HG03520 (cell line): ENCODE measurements around the gene NFATC1.

Source experiments
- ATAC-seq: cut with Tn5 transposase; IDR thresholded peaks from one replicate; pipeline ENCODE4 v1.9.1; 2021; ENCODE audit warnings: mild to moderate bottlenecking, moderate library complexity; ENCODE audit not compliant: unreplicated experiment

Gene NFATC1

DNA sequence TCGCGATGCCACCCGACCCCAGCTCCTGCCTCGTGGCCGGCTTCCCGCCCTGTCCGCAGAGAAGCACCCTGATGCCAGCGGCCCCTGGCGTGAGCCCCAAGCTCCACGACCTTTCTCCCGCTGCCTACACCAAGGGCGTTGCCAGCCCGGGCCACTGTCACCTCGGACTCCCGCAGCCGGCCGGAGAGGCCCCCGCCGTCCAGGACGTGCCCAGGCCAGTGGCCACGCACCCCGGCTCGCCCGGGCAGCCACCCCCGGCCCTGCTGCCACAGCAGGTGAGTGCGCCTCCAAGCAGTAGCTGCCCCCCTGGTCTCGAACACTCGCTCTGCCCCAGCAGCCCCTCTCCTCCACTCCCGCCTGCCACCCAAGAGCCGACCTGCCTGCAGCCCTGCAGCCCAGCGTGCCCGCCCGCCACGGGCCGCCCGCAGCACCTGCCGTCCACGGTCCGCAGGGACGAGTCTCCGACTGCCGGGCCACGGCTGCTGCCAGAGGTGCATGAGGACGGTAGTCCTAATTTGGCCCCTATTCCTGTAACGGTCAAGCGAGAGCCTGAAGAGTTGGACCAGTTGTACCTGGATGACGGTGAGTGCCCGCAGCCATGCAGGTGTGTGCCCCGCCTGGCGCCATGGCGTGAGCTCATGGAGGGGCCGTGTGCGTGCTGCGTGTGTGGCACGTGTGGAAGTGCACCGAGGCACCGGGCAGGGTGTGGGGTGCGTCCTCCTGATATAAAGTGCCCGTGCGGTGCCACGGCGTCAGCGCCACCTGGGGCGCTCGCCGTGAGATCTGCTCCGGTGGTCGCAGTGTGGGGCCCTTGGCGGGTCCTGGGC lies 90.8 kb downstream of the NFATC1 start:
- no peak for ATAC-seq

DNA sequence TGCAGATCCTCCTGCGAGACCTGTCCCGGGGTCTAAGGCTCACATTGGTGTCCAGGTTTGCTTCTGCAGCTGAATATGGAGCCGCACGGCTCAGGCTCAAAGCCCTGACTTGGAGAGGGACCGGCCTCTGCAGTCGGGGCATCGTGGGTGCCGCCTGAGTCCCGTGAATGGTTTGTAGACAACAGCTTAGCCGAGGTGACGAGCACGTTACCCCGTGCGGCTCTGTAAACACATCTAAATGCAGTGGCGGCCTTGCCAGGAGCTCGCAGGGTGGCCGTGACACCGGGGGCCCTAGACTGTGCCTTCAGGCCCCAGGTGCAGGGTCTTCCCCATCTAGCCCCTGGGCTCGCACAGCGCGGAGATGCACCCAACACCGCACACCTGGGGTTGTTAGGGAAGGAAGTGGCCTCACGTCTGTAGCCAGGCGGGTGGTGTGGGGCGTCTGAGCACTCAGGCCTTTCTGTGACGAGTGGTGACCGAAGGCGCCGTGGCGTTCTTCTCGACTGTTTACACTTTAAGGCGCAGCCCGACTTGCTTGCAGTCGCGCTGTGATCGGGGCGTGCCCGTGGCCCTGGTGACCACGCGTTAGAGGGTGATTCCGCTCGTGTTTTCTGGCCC lies 91.6 kb downstream of the NFATC1 start:
- no peak for ATAC-seq

DNA sequence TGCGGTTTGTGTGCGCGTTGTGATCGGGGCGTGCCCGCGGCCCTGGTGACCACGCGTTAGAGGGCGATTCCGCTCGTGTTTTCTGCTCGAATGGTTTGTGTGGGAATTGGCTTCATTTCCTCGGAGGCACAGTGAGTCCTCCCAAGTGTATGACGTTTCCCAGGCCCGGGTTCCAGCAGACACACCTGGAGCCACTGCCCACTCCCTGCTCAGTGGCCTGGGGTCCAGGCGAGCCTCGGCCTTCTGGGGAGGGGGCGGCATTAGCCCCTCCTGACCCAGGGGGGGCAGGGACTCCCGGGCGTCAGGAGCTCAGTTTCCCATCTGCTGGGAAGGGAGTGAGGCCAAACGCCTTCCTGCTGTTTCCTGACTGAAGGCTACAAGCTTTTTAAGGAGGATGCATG lies 92.1 kb downstream of the NFATC1 start:
- ATAC-seq: no peak

DNA sequence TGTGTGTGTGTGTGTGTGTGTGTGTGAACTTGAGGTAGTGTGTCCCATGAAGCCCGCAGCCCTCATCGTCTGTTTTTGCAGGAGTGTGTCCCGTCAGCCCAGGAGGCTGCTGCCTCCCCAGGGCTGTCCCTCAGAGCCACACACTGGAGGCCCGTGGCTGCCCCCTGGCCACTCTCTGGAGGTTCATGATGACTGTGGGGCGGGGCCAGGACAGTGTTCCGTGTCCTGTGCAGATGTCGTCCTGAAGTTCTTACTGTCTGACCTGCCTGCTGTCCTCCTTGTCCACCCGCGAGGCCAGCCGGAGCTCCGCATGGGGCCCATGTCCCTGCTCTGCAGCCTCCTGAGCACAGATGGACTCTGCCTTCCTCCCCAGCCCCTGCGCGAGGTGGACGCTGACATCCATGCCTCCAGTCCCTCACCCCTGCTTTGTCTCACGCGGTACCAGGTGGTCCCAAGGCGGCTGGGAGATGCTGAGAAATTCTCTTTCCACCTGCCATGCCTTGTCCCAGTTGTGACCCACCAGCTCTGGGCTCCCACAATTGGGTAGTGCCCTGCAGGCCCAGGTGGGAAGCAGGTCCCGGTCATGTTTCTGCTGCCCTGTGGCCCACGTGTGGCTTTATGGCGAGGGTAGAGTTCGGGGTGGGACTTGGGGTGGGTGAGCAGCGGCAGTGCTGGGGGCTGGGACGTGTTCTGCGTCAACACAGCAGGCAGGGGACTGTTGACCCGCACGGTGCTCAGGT lies 92.8 kb downstream of the NFATC1 start:
- ATAC-seq: no peak

DNA sequence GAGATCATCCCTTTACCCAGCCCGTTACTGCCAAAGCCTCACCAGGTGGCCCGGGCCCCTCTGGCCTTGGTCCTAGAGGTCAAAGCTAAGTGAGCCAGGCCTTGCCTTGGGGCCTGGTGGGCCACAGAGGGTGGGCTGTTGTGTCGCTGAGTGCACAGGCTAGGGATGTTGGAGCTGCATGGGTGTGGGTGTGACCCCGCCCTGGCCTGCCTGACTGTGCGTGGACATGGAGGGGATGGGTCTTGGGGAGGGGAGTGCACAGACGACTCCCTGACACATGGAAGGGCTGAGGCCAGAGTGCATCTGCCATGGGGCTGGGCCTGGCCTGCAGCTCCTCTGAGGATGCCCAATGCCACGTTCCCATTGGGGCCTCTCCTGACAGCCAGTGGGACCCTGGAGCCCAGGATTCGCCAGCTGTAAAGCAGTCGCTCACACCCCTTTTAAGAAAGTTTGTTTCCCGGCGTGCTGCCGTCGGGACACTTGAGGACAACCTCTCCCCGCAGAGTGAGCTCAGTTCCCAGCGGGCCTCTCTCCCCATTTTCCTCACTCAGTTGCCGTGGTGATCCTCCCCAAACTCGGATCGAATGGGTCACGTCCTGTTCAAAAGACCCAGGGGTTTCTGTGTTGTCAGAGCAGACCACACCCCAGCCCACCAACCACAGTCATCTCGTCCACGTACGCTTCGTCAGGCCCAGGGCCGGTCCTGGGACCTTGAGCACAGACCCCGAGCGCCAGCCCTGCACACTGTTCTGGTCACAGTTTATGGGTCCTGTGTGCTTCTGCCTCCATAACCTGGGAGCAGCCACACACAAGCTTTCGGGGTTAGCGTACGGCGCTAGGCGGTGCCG lies 93.5 kb downstream of the NFATC1 start:
- ATAC-seq: no peak

DNA sequence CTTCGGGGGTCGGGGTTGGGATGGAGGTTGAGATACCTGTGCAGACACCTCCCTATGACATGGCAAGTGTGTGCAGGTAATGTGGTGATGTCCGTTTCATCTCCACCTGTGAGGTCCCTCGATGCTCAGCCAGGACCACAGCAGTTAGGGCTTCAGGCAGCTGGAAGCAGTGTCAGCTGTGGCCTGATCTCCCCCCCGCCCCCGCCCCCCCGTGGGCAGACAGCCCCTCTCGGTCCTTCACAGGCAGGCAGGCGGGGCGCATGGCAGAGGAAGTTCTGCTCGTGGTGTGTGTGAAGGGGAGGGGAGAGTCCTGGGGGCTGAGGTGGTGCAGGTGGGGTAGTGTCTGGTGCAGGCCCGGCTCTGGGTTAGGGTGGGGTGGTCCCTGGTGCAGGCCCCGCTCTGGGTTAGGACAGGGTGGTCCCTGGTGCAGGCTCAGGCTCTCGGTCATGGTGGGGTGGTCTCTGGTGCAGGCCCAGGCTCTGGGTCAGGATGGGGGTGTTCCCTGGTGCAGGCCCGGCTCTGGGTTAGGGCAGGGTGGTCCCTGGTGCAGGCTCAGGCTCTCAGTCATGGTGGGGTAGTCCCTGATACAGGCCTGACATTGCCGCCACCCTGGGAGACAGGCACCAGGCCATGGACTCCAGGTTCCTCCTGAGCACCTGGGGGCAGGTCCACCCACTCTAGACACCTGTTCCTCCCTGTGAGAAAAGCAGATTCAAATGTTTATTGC lies 94.3 kb downstream of the NFATC1 start:
- ATAC-seq: no peak

GRCh38 chr18:79490626-79491041 lies 94.9 kb downstream of the NFATC1 start:
- ATAC-seq: no peak

GRCh38 chr18:79491081-79491551 lies 95.4 kb downstream of the NFATC1 start:
- ATAC-seq: no peak

DNA sequence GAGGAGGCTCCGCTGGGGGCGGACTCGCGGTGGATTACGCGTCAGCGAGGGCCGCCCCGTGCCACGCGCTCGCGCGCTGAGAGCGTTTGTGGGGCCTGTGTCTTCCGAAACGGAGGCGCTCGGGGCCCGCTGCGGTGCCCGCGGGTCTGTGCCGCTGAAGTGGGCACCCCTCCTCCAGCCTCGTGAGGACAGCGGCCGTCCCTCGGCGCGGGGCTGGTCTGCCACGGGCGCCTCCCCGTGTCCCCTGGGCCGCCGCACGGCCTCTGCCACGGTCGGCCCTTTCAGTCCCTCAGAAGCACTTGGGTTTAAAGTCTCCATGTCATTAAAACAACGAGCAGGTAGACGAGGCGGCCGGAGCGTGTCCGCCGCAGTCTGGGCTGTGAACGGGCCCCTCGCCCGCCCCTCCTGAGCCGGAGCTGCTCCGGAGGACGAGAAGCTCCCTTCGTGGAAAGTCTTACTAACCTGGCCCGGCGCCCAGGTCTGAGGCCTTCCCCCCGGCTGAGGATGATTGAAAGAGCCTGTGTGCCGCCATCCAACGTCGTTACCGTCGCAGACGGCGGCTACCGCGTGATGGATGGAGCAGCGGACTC lies 97.6 kb downstream of the NFATC1 start:
- ATAC-seq: no peak

DNA sequence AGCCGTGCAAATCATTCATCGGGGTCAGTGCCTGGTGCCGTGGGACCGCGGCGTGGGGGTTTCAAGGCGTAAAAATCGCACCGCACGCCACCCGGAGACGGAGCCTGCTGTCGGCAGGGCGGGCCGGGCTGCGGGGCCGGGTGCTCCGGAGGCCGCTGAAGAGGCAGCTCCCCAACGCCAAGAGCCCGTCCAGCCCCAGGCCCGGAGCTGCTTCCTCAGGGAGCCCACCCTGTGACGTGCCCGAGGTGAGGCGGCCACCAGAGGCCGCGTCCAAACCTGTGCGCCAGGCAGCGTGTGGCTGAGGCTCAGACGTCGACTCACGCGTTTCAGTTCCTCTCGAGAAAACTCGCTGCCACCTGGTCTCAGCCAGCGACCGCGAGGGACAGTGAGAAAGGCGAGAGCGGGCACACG lies 98.1 kb downstream of the NFATC1 start:
- no peak for ATAC-seq

- no peak for ATAC-seq
These were observed 99.2 kb downstream of the NFATC1 start for GRCh38 chr18:79494936-79495335.

DNA sequence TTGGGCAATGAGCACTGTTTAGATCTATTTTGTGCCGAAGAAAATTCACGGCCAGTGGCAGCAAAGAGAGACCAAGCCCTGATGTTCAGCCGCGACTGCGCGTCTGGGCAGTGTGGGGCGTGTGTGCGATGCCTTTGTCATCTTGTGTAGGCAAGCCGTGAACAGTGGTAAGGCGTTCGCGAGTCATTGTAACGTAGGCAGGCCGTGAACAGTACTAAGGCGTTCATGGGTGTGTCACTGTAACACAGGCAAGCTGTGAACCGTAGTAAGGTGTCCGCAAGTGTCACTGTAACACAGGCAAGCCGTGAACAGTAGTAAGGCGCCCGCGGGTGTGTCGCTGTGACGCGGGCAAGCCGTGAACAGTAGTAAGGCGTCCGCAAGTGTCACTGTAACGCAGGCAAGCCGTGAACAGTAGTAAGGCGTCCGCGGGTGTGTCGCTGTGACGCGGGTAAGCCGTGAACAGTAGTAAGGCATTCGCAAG lies 99.9 kb downstream of the NFATC1 start:
- no peak for ATAC-seq

DNA sequence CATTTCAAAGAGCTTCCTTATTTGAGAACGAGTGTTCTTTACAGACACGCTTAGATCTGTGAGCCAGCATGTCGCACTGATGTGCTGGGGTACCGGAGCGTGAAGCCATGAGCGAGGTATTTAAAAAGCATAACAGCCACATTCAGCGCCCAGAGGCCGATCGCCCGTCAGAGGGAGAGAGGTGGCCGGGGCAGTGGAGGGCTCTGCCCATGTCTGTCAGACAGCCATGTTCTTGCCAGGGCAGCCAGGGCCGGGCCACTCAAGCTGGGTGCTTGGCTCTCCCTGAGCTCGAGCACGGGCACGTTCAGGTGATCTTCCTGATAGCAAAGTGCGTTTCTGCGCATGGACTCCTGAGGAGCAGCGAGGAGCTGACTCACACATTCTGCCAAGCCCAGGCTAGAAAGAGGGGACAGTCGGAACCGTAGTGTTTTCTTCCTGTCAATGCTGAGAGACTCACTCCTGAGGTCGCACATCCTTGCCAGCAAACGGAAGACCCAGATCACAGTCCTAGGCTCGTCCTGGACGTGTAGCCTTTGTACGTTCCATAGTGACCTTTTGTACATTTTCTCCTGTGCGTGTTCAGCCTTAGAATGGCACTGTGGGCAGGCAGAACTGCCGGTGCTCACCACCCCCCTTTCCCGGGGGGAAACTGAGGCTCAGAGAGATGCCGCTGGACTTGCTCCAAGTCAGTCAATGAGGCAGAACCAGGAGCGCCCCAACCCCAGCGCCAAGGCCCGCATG lies 100.7 kb downstream of the NFATC1 start:
- ATAC-seq: no peak

DNA sequence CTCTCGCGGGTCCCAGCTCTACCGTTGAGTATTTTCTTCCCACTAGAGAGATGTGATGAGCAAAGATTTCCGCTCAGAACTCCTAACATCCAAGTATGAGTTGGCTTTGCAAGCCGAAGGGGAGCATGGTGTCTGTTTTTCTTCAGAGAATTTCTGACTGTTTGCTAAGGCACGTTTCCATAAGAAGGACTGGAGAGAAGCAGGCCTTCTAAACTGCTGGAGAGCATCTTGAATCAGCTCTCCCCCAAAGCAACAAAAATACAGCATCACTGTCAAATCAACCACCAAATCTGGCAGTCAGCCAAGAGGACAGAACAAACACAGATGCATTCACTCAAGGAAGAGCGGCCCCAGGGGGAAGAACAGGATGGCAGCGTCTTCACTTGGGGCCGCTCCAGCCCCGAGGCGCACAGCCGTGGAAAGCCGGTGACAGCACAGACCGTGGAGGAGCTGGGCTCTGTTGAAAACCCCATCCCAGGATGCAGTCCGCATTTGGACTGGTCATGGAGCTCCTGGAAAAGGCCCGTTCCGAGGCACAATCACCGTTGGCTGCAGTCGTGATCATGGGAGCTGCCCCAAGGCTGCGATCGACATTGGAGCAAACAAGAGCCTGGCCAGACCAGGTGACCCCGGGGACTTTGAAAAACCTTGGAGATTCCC lies 101.4 kb downstream of the NFATC1 start:
- ATAC-seq: no peak

DNA sequence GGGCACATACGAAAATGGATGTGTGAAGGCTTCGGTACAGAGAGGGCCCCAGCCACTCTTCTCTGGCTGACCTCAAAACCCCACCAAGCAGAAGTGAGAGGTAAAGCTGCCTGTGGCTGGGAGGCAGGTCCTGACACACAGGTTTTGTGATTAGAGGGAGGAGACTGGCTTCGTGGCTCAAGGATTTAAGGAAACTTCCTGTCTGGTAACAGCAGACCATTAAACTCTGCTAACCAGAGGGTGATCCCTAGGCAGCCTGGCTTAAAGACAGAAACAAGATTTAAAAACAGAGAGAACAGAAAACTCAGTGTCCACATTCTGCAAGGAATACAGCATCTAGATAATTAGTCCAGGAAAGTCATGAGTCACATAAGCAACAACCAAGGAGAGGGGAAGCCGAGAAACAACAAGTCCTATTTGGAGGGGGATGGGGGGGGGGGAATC lies 101.9 kb downstream of the NFATC1 start:
- no peak for ATAC-seq

GRCh38 chr18:79498662-79499061 lies 102.9 kb downstream of the NFATC1 start:
- ATAC-seq: no peak

GRCh38 chr18:79501006-79501405 lies 105.3 kb downstream of the NFATC1 start:
- no peak for ATAC-seq

GRCh38 chr18:79502782-79503181 lies 107.1 kb downstream of the NFATC1 start:
- ATAC-seq: no peak
